ENCODE data around the gene CTXND1. TPM values are rescaled to one million over a fixed set of nuclear protein-coding genes. Genes with fewer than 3 reads are reported as not detected.
"Not testable (repeated sequence)": the region's sequence is repeated elsewhere in the genome, so short reads cannot be mapped to it uniquely, and the experiment has no call there.

Gene CTXND1
- under 1 TPM in 6 of 7 donors, not detected in 1; 0.05 to 0.52 (median 0.27) TPM for total RNA-seq
- polyA plus RNA-seq = under 1 TPM; 0.04 to 0.17 TPM
- long read RNA-seq, donor 1 = 0 reads
- long read RNA-seq, donor 2 = 0 reads
- long read RNA-seq, donor 3 = 0 reads

DNA sequence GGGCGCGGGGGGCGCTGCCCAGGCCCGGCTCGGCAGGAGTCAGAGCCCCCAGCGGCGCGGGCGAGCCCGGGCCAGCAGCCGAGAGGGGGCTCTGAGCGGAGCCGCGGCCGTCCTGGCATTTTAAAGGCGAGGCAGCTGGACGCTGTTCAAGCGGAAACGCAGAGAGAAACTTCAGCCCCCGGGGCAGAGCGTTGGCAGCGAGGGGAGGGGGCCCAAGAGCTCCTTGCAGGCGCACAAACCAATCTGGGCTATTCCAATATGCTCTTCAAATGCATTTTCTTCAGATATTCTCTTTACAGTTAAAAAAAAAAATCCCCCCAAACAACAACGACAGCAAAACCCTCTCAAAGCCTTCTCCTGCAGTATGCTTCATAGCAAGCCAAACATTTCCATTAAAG lies at the start of gene CTXND1:
Gene CTXND1 (minus strand): TSS at position 93 of the 398 bp plus-strand sequence. CDS start 50,264 bp downstream, outside the sequence.
- WGBS, 3 donors = 1 to 4% (median 1%) methylated on average over 20 to 24 of the region's 24 CpGs

DNA sequence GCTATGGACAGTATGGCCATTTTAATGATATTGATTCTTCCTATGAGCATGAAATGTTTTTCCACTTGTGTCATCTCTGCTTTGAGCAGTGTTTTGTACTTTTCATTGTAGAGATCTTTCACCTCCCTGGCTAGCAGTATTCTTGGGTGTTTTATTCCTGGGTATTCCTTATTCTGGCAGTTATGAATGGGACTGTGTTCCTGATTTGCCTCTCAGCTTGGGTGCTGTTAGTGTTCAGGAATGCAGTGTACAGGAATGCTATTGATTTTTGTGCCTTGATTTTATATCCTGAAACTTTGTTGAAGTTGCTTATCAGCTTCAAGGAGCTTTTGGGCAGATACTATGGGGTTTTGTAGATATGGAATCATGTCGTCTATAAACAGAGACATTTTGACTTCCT lies 49.5 kb upstream of the CTXND1 start:
- TF ChIP-seq, protein P1, sequence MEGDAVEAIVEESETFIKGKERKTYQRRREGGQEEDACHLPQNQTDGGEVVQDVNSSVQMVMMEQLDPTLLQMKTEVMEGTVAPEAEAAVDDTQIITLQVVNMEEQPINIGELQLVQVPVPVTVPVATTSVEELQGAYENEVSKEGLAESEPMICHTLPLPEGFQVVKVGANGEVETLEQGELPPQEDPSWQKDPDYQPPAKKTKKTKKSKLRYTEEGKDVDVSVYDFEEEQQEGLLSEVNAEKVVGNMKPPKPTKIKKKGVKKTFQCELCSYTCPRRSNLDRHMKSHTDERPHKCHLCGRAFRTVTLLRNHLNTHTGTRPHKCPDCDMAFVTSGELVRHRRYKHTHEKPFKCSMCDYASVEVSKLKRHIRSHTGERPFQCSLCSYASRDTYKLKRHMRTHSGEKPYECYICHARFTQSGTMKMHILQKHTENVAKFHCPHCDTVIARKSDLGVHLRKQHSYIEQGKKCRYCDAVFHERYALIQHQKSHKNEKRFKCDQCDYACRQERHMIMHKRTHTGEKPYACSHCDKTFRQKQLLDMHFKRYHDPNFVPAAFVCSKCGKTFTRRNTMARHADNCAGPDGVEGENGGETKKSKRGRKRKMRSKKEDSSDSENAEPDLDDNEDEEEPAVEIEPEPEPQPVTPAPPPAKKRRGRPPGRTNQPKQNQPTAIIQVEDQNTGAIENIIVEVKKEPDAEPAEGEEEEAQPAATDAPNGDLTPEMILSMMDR (IDR thresholded peaks at IDR 0.05) = no peak
- TF ChIP-seq EP300 (IDR thresholded peaks at IDR 0.05) = no peak
- TF ChIP-seq POLR2A (IDR thresholded peaks at IDR 0.05) = no peak
- Histone ChIP-seq H3K27ac (no peak overlapping the region), H3K27me3 (no peaks in the 10 kb centered on the region), H3K36me3 (no peaks in the 10 kb centered on the region), H3K9me3 (no peaks in the 10 kb centered on the region), H3K4me1 (ENCODE audit: insufficient read depth) (no peaks in the 10 kb centered on the region), H3K4me3 (no peak overlapping the region)
- no peak for DNase-seq
- WGBS, 3 donors = 41 to 67% (median 42%) methylated on average over 1 of the region's 1 CpG
- intact Hi-C loops (cut with DNase I) = no loop called here

More for the DNA sequence above, at the start of gene CTXND1:
- intact Hi-C loops (cut with DNase I) = no loop called here
- TF ChIP-seq EP300 (IDR thresholded peaks at IDR 0.05) (no peak), POLR2A (IDR thresholded peaks at IDR 0.05) (no peak)
- TF ChIP-seq, protein P1 (IDR thresholded peaks at IDR 0.05) = no peak
- peak in 1 of 5 donors; percentile 22 for DNase-seq
- H3K4me1 ChIP-seq (ENCODE audit: insufficient read depth) = no peaks in the 10 kb centered on the region
- H3K27ac ChIP-seq = no peak within 1 kb of the TSS
- no peak within 1 kb of the TSS for H3K4me3 ChIP-seq
- H3K36me3 ChIP-seq = no peaks in the 10 kb centered on the region
- no peaks in the 10 kb centered on the region for H3K27me3 ChIP-seq
- no peaks in the 10 kb centered on the region for H3K9me3 ChIP-seq

DNA sequence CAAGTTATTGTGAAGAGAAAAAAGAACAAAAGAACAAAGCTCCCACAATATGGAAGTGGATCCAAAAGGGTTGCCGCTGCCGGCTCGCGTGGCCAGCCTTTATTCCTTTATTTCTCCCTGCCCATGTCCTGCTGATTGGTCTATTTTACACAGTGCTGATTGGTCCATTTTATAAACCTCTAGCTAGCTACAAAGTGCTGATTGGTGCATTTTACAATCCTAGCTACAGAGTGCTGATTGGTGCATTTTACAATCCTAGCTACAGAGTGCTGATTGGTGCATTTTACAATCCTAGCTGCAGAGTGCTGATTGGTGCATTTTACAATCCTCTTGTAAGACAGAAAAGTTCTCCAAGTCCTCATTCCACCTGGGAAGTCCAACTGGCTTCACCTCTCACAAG lies 43.8 kb upstream of the CTXND1 start:
- H3K27me3 ChIP-seq; intact Hi-C loops (cut with DNase I); H3K27ac ChIP-seq; DNase-seq; H3K4me1 ChIP-seq (ENCODE audit: insufficient read depth); H3K4me3 ChIP-seq; H3K9me3 ChIP-seq; H3K36me3 ChIP-seq: not testable (repeated sequence)
- WGBS, 3 donors = 72 to 95% (median 91%) methylated on average over 4 of the region's 4 CpGs

DNA sequence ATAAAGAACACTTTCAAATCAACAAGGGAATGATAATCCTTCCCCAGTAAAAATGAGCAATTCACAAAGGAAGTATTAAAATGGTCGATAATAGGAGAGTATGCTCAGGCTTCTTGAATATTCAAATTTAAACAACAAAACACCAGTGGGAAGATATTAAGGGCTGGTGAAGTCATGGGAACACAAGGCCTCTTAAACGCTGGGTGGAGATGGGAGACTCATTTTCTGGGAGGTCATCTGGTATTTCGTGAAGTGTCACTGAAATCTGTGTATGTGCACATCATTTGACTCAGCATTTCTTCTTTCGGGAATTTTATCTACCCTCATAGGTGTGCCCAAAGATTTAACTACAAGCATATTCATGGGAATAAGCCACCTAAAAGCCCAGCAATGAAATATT lies 40.1 kb upstream of the CTXND1 start:
- no peak for DNase-seq
- WGBS, 3 donors = 56 to 88% (median 65%) methylated on average over 4 of the region's 4 CpGs
- TF ChIP-seq EP300 (IDR thresholded peaks at IDR 0.05) = no peak

DNA sequence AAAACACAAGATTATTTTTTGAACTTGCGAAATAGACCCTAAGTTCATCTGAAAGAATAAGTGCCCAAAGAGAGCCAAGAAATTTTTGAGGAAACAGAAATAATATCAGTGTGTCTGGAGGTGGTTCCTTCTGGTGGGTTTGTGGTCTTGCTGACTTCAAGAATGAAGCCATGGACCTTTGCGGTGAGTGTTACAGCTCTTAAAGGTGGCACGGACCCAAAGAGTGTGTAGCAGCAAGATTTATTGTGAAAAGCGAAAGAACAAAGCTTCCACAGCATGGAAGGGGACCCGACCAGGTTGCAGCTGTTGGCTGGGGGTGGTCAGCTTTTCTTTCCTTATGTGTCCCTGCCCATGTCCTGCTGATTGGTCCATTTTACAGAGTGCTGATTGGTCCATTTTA lies 38.9 kb upstream of the CTXND1 start:
- intact Hi-C loops (cut with DNase I); DNase-seq; H3K4me1 ChIP-seq (ENCODE audit: insufficient read depth); H3K36me3 ChIP-seq; H3K9me3 ChIP-seq; H3K27ac ChIP-seq; H3K4me3 ChIP-seq; H3K27me3 ChIP-seq: not testable (repeated sequence)
- WGBS, 3 donors = 65 to 90% (median 81%) methylated on average over 5 of the region's 5 CpGs

More for the DNA sequence above, 40.1 kb upstream of the CTXND1 start:
- Histone ChIP-seq H3K9me3 (no peaks in the 10 kb centered on the region), H3K36me3 (no peaks in the 10 kb centered on the region), H3K4me1 (ENCODE audit: insufficient read depth) (no peaks in the 10 kb centered on the region), H3K4me3 (no peak overlapping the region), H3K27ac (no peak overlapping the region), H3K27me3 (no peaks in the 10 kb centered on the region)
- intact Hi-C loops (cut with DNase I) = no loop called here

DNA sequence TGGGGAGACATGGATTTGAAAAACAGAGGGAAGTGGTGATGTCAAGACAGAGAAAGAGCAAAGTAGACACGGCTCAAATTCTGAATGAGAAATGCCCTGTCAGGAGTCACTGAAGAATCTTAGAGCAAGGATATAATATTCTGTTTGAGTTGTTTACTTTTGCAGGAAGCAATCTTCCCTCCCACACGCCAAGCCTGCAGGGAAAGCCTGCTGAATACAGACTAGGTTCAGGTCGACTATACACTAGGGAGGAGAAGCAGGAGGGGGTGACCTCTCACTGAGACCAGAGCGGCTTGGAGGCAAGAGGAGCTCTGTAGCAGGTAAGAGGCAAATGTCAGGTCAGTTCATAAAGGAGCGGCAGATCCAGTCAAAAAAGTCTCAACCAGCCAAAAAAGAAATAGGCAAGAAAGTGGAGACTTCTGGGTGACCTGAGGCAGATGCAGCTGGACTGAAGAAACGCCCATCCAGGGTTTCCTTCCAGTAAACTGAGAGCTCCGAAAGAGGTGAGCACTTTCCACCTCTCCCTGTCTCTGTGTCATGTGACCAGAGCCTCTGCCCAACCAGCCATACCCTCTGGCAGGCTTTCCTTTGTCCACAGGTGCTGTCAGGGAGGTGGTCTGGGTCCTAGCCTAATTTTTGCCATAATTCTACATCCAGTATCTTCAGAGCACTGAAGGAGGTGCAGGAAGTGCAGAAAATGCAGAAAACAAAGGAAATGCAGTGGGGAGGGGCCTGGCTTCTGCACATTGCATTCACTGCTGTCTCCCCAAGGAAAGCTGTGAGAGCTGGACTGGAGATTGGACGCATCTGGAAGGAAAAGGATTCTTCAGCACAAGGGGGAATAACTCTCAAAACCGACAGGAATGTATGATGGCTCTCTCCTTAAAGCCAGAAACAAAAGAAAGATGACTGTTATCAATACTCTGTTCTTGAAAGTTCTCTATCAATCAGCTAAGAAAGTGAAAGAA lies 37.8 kb upstream of the CTXND1 start:
- H3K36me3 ChIP-seq = no peaks in the 10 kb centered on the region
- TF ChIP-seq EP300 (IDR thresholded peaks at IDR 0.05) (no peak), POLR2A (IDR thresholded peaks at IDR 0.05) (no peak)
- TF ChIP-seq, protein P1 (IDR thresholded peaks at IDR 0.05) = no peak
- no peak for DNase-seq
- H3K27me3 ChIP-seq = no peaks in the 10 kb centered on the region
- WGBS, 3 donors = 14 to 24% (median 23%) methylated on average over 9 of the region's 9 CpGs
- no peaks in the 10 kb centered on the region for H3K4me1 ChIP-seq (ENCODE audit: insufficient read depth)
- no peaks in the 10 kb centered on the region for H3K9me3 ChIP-seq
- no peak overlapping the region for H3K4me3 ChIP-seq
- intact Hi-C loops (cut with DNase I) = no loop called here
- H3K27ac ChIP-seq = no peak overlapping the region
